AG10803 (cell line): ENCODE data around the gene PNISR.

Source experiments
- DNase-seq: peaks from one replicate; pipeline ENCODE4 v3.0.0; 2010; ENCODE audit warnings: low read depth
- H3K4me3 ChIP-seq: 2 replicates; pipeline ENCODE4 v1.5.1; 2011; ENCODE audit warnings: mild to moderate bottlenecking, low read length, control low read depth
- CTCF ChIP-seq: conservative IDR thresholded peaks from 2 replicates; pipeline ENCODE4 v1.5.1; 2011; ENCODE audit warnings: mild to moderate bottlenecking, low read length, control low read depth, inconsistent platforms

PNISR gene

GRCh38 chr6:99407076-99407475 lies 18.0 kb downstream of the PNISR start:
- DNase-seq, result no peak
- no peak for TF ChIP-seq CTCF
- no peak overlapping the region for H3K4me3 ChIP-seq

- no peak for TF ChIP-seq CTCF
- no peak for DNase-seq
- no peak overlapping the region for H3K4me3 ChIP-seq
Observed at GRCh38 chr6:99402448-99402847, 22.7 kb downstream of the PNISR start.

- TF ChIP-seq CTCF, result no peak
- H3K4me3 ChIP-seq, result no peak overlapping the region
- no peak for DNase-seq
Observed at GRCh38 chr6:99397287-99397686, 27.8 kb downstream of the PNISR start.

GRCh38 chr6:99393698-99394531 lies 31.2 kb downstream of the PNISR start, which contains the start of gene COQ3:
Gene COQ3, minus strand, starts transcription at chr6:99394195. Its CDS starts 16 bp downstream, at chr6:99394179.
- H3K4me3 ChIP-seq, result peak within 1 kb of the TSS; percentile 89
- TF ChIP-seq CTCF, result no peak; the same call in 1 of the 2 replicates
- peak; percentile 73 for DNase-seq

GRCh38 chr6:99393366-99393697 lies 31.8 kb downstream of the PNISR start:
- TF ChIP-seq CTCF, result no peak
- H3K4me3 ChIP-seq, result peak overlapping the region; percentile 89
- DNase-seq, result no peak

GRCh38 chr6:99390896-99391295 lies 34.2 kb downstream of the PNISR start:
- no peak for DNase-seq
- TF ChIP-seq CTCF, result no peak
- H3K4me3 ChIP-seq, result no peak overlapping the region

GRCh38 chr6:99384507-99384906 lies 40.6 kb downstream of the PNISR start:
- no peak for DNase-seq
- no peak overlapping the region for H3K4me3 ChIP-seq
- no peak for TF ChIP-seq CTCF
